Right lobe of liver (tissue), 4 donors: Measurements from ENCODE around the gene LRRC4.

Experiments
- CTCF ChIP-seq, 4 donors: fragments of 200-600 bp in 3 of 4; fragments of 450-650 bp in 1 of 4; IDR thresholded peaks; one replicate each; pipeline versions ENCODE4 v1.5.1 to v1.8.0; 2016 to 2022; ENCODE audit warnings: antibody characterized with exemption in 4 of 4, mild to moderate bottlenecking in 2 of 4
- POLR2A ChIP-seq: fragments of 450-650 bp; IDR thresholded peaks from one replicate; pipeline ENCODE4 v1.6.1; 2017; ENCODE audit warnings: antibody characterized with exemption, mild to moderate bottlenecking
- donor health status: DM: no; HTN: no; CAD: no.
- donor health status: DM: no; HTN: no; CAD: no.
- donor health status: DM: no; HTN: yes; CAD: no.

GRCh38 chr7:128056901-128057300 is 25.7 kb upstream of the LRRC4 start:
- TF ChIP-seq POLR2A (no peak), CTCF (IDR thresholded peaks at IDR 0.05) (no peak)
